ENCODE measurements around the gene DENND1A.

DNA sequence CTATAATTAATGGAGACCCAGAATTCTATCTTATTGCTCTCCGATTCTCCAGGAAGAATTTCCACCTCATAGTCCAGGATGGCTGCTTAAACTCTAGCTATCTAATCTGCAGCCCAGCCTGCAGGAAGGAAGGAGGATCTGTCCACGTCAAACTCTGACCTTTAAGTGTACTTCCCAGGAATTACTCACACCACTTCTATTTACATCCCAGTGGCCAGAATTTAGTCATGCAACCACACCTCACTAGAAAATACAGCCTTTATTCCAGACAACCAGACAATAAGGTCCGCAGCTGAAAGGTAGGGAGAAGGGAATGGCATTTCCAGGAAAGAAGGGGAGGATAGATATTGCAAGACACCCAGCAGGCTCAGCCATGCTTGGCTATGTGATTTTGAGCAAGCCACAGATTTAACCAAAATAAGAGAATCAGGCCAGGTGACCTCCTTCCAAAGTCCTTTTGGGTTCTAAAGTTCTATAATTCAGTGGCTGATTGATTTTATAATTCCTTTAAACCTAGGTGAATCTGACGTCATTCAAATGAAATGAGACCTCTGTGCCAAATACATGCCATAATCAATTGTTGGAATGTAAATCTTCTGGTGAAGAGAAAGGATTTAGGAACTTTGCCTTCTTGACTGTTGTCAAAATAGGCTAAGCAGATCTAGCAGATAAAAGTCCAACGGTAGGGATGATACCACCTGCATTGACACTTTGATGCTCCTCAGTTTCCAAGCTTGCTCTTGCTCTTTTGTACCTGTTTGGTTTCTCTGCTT lies 3.7 kb upstream of the DENND1A start:
- no peak for TF ChIP-seq POLR2A (IDR thresholded peaks at IDR 0.05; ENCODE audit: low read length)
- TF ChIP-seq GATA1 (IDR thresholded peaks at IDR 0.05; ENCODE audit: low read depth, low read length): no peak
